Measurements from ENCODE around the gene NNT.

- TF ChIP-seq CHD1 (IDR thresholded peaks at IDR 0.05; ENCODE audit: low read depth, low read length) (no peak), CTCF (IDR thresholded peaks at IDR 0.05; ENCODE audit: control extremely low read depth in 1 of 3, insufficient read depth in 1 of 3, low read depth in 1 of 3, low read length in 3 of 3) (no peak), POLR2A (IDR thresholded peaks at IDR 0.05; ENCODE audit: control extremely low read depth in 1 of 2, low read depth in 2 of 2, low read length in 2 of 2) (no peak)
Measured at GRCh38 chr5:43636076-43636475, 33.1 kb downstream of the NNT start.
